Fibroblast of the aortic adventitia (primary cell): ENCODE measurements around the gene FN1. TPM values are rescaled to one million over a fixed set of nuclear protein-coding genes. Genes with fewer than 3 reads are reported as not detected.

ENCODE experiments used
- DNase-seq: peaks from one replicate; pipeline ENCODE4 v3.0.0-alpha.2; 2010; ENCODE audit warnings: low read depth
- H3K4me3 ChIP-seq: 2 replicates; pipeline ENCODE4 v1.5.1; 2011; ENCODE audit warnings: low read depth, mild to moderate bottlenecking, control low read depth, low read length, moderate library complexity
- CTCF ChIP-seq: IDR thresholded peaks from 2 replicates; pipeline ENCODE4 v1.5.1; 2011; ENCODE audit warnings: mild to moderate bottlenecking, low read length, control low read depth, inconsistent platforms; ENCODE audit not compliant: insufficient read depth
- total RNA-seq: library from RNA; depleted of rRNA; stranded (reverse); fragments of >200 nt; gene quantifications from 2 replicates; pipeline ENCODE4 v1.2.3, GENCODE V29; 2012; ENCODE audit warnings: low replicate concordance

FN1 gene
- total RNA-seq, 1 donor = 7,235 TPM

DNA sequence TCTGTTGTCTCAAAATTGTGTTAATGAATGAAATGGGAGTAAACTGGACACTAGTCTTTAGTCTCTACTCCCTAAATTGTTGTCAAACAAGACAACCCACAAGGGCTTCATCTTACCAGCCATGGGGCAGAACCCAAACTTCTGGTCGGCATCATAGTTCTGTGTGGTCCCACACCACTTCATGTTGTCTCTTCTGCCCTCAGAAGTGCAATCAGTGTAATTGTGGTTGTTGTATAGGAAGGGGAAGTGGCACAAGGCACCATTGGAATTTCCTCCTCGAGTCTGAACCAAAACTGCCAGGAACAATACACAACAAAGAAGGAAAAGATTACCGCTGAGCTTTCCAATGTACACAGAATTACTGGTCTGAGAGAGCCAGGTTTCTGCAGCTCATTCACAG is 12.6 kb downstream of the FN1 start:
- no peak for TF ChIP-seq CTCF
- peak overlapping the region; percentile 36 for H3K4me3 ChIP-seq
- DNase-seq = peak; percentile 42

GRCh38 chr2:215422676-215423075 is 13.2 kb downstream of the FN1 start:
- no peak overlapping the region for H3K4me3 ChIP-seq
- no peak for TF ChIP-seq CTCF
- peak; percentile 34 for DNase-seq

DNA sequence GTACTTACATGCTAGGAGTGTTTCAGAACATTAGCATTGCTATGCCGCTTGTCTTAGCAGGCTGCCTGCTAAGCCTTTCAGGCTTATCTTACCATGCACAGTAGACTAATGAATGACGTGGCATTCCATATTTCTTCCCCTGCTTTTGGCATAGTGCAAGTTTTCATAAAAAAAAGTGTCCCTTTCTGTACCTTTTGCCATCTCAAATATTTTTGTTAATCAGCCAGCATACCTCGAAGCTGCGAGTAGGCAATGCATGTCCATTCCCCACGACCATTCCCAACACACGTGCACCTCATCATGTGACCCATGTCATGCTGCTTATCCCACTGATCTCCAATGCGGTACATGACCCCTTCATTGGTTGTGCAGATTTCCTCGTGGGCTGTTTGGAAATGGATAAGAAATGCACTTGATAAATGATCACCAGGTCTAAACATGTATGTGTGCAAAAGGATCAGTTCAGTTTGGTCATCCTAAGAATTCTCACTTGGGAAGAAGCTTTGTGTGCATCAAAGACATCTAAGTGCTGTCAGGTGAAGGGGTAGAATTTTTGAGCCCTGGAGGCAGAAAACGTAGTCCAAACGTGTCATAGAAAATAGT is 13.9 kb downstream of the FN1 start:
- no peak for TF ChIP-seq CTCF
- peak; percentile 69 for DNase-seq
- H3K4me3 ChIP-seq = peak overlapping the region; percentile 29

- H3K4me3 ChIP-seq = peak overlapping the region; percentile 32
- no peak for TF ChIP-seq CTCF
- no peak for DNase-seq
These were observed 15.4 kb downstream of the FN1 start for GRCh38 chr2:215420471-215420935.

GRCh38 chr2:215419769-215420470 is 15.9 kb downstream of the FN1 start:
- H3K4me3 ChIP-seq = no peak overlapping the region
- TF ChIP-seq CTCF = no peak
- no peak for DNase-seq

- no peak for DNase-seq
- H3K4me3 ChIP-seq = no peak overlapping the region
- TF ChIP-seq CTCF = no peak
These were observed 16.8 kb downstream of the FN1 start for GRCh38 chr2:215419113-215419512.
